IMR-90 (cell line): ENCODE measurements around the gene C5orf63. TPM values are rescaled to one million over a fixed set of nuclear protein-coding genes. Genes with fewer than 3 reads are reported as not detected.

Experiments
- ATAC-seq: fragments of 200-7000 bp; cut with Tn5 transposase; 2 replicates; pipeline ENCODE4 v1.9.1; 2020; ENCODE audit warnings: low read depth, mild to moderate bottlenecking, moderate library complexity
- BruUV-seq: library from RNA; stranded (reverse); fragments of 400-500 nt; replicated peaks from 2 replicates; lab custom pipeline; 2021; lab: Mats Ljungman, UMichigan
- CTCF ChIA-PET: fragments of 300-600 bp; formaldehyde crosslinking; extraction: SDS; loops from one replicate; lab custom pipeline; 2021; ENCODE audit warnings: antibody characterized with exemption; lab: Yijun Ruan, JAX
- POLR2A ChIA-PET: fragments of 300-600 bp; sonication (Branson Sonifier 250); formaldehyde crosslinking; loops from one replicate; lab custom pipeline; 2022; ENCODE audit warnings: antibody characterized with exemption; ENCODE audit not compliant: unreplicated experiment; lab: Charles Lee
- DNase-seq: peaks from one replicate; pipeline ENCODE4 v3.0.0; 2013
- H2AFZ ChIP-seq: replicated peaks from 2 replicates; pipeline ENCODE3; 2013; ENCODE audit warnings: low read length, mild to moderate bottlenecking; ENCODE audit not compliant: poor library complexity
- H2AK5ac ChIP-seq: 2 replicates; pipeline ENCODE4 v1.6.1; 2013; ENCODE audit warnings: low read depth, low read length, inconsistent platforms
- H2AK9ac ChIP-seq: replicated peaks from 2 replicates; pipeline ENCODE3; 2013; ENCODE audit warnings: mild to moderate bottlenecking, low read depth, low read length, moderate library complexity; ENCODE audit not compliant: poor library complexity
- H2BK120ac ChIP-seq: 2 replicates; pipeline ENCODE4 v1.6.1; 2013; ENCODE audit warnings: low read depth, low read length, inconsistent platforms
- H2BK15ac ChIP-seq: 3 replicates; pipeline ENCODE4 v1.6.1; 2013; ENCODE audit warnings: low read depth, low read length, inconsistent platforms
- H2BK20ac ChIP-seq: 2 replicates; pipeline ENCODE4 v1.6.1; 2013; ENCODE audit warnings: low read depth, mild to moderate bottlenecking, inconsistent platforms, low read length, moderate library complexity
- H2BK5ac ChIP-seq: 2 replicates; pipeline ENCODE4 v1.6.1; 2013; ENCODE audit warnings: mild to moderate bottlenecking, low read depth, low read length, inconsistent platforms; ENCODE audit not compliant: poor library complexity, severe bottlenecking
- H3K14ac ChIP-seq: replicated peaks from 2 replicates; pipeline ENCODE4 v1.6.1; 2013; ENCODE audit warnings: low read depth, low read length, inconsistent platforms
- H3K18ac ChIP-seq: 2 replicates; pipeline ENCODE4 v1.6.1; 2013; ENCODE audit warnings: low read depth, low read length, control low read depth
- H3K23ac ChIP-seq: 2 replicates; pipeline ENCODE4 v1.6.1; 2013; ENCODE audit warnings: low read depth, low read length, inconsistent platforms
- H3K27ac ChIP-seq: 2 replicates; pipeline ENCODE4 v1.5.1; 2013; ENCODE audit warnings: mild to moderate bottlenecking, control low read depth, low read length; ENCODE audit not compliant: insufficient read depth
- H3K27me3 ChIP-seq: 2 replicates; pipeline ENCODE4 v1.6.1; 2013; ENCODE audit warnings: low read length; ENCODE audit not compliant: control insufficient read depth, insufficient read depth
- H3K36me3 ChIP-seq: 2 replicates; pipeline ENCODE4 v1.6.1; 2013; ENCODE audit warnings: low read length, mixed read lengths; ENCODE audit not compliant: control insufficient read depth, insufficient read depth
- H3K4ac ChIP-seq: 2 replicates; pipeline ENCODE4 v1.6.1; 2013; ENCODE audit warnings: low read depth, low read length, inconsistent platforms
- H3K4me1 ChIP-seq: 2 replicates; pipeline ENCODE4 v1.6.1; 2013; ENCODE audit warnings: low read length, mixed read lengths; ENCODE audit not compliant: control insufficient read depth, insufficient read depth
- H3K4me2 ChIP-seq: 2 replicates; pipeline ENCODE4 v1.6.1; 2013; ENCODE audit warnings: low read depth, mild to moderate bottlenecking, control low read depth, low read length, moderate library complexity
- H3K4me3 ChIP-seq: 2 replicates; pipeline ENCODE4 v1.5.1; 2013; ENCODE audit warnings: low read depth, mild to moderate bottlenecking, control low read depth, low read length, moderate library complexity; ENCODE audit not compliant: insufficient read depth
- H3K56ac ChIP-seq: 2 replicates; pipeline ENCODE4 v1.6.1; 2013; ENCODE audit warnings: low read length, inconsistent platforms; ENCODE audit not compliant: insufficient read depth; ENCODE audit errors: extremely low read depth
- H3K79me1 ChIP-seq, 2 experiments: 2 replicates each; pipeline ENCODE4 v1.6.1; 2013; ENCODE audit warnings: low read length in 2 of 2, inconsistent platforms in 1 of 2, low read depth in 1 of 2
- H3K9ac ChIP-seq: 2 replicates; pipeline ENCODE4 v1.6.1; 2013; ENCODE audit warnings: low read depth, low read length, control low read depth
- H3K9me1 ChIP-seq: 2 replicates; pipeline ENCODE4 v1.6.1; 2013; ENCODE audit warnings: low read length, inconsistent platforms; ENCODE audit not compliant: insufficient read depth
- H3K9me3 ChIP-seq: 2 replicates; pipeline ENCODE4 v1.6.1; 2013; ENCODE audit warnings: low read length; ENCODE audit not compliant: control insufficient read depth, insufficient read depth
- H4K20me1 ChIP-seq: 2 replicates; pipeline ENCODE4 v1.6.1; 2013; ENCODE audit warnings: low read length, inconsistent platforms; ENCODE audit not compliant: insufficient read depth
- H4K5ac ChIP-seq: 2 replicates; pipeline ENCODE4 v1.6.1; 2013; ENCODE audit warnings: mild to moderate bottlenecking, low read depth, low read length, control low read depth
- H4K8ac ChIP-seq, 2 experiments: 2 replicates each; pipeline ENCODE4 v1.6.1; 2013; ENCODE audit warnings: low read depth in 2 of 2, low read length in 2 of 2, control low read depth in 1 of 2, inconsistent platforms in 1 of 2
- H4K91ac ChIP-seq: 2 replicates; pipeline ENCODE4 v1.6.1; 2013; ENCODE audit warnings: low read depth, low read length, inconsistent platforms; ENCODE audit not compliant: insufficient read depth
- SMC3 ChIP-seq: fragments of 150-350 bp; IDR thresholded peaks from 2 replicates; pipeline ENCODE4 v1.6.1; 2016; ENCODE audit warnings: low read depth, mild to moderate bottlenecking, antibody characterized with exemption, low read length, moderate library complexity
- WGBS, 2 experiments: methylation state at CpG; one replicate each; pipeline versions ENCODE4 v1.1.5 to v1.1.7; 2013; ENCODE audit warnings: missing lambda C conversion rate in 2 of 2; ENCODE audit not compliant: insufficient read length in 1 of 2; ENCODE audit errors: extremely low coverage in 2 of 2; 5-methylcytosine and 5-hydroxymethylcytosine counted together
- dilution Hi-C: fragments of 300-500 bp; cut with HindIII; formaldehyde crosslinking; loops from one replicate; pipeline ENCODE4 v1.14.3; 2018; ENCODE audit warnings: low sequenced_read_pairs; ENCODE audit not compliant: unreplicated experiment
- in situ Hi-C: fragments of 300-500 bp; cut with MboI; formaldehyde crosslinking; loops from 3 replicates; pipeline ENCODE4 v1.14.3; 2019; ENCODE audit warnings: low sequenced_read_pairs, inconsistent platforms, mixed read lengths
- intact Hi-C: fragments of 100-400 bp; cut with micrococcal nuclease; formaldehyde crosslinking; loops from 2 replicates; pipeline ENCODE4 v1.10.0; 2022
- polyA plus RNA-seq, 3 experiments: library from polyadenylated mRNA; depleted of rRNA; stranded (reverse); fragments of >200 nt; gene quantifications; 2 replicates each; pipeline ENCODE4 v1.2.3, GENCODE V29; 2012; ENCODE audit warnings: low replicate concordance in 1 of 3
- total RNA-seq: library from RNA; depleted of rRNA; stranded (reverse); fragments of >200 nt; gene quantifications from 2 replicates; pipeline ENCODE4 v1.2.3, GENCODE V29; 2012

Gene C5orf63
- total and polyA plus RNA-seq, 2 of the 4 experiments (the other 2 are of a cell fraction): 0.72 to 1.1 TPM

- H3K23ac ChIP-seq: no peak overlapping the region
- no peak overlapping the region for H2BK120ac ChIP-seq
- H4K5ac ChIP-seq: no peak overlapping the region
- H2AFZ ChIP-seq: no peak overlapping the region
- peak overlapping the region; percentile 4; the same call in 1 of the 2 replicates for H2BK20ac ChIP-seq
- no CpG with 5 or more reads among the region's 2 CpGs for WGBS, 2 experiments
- intact Hi-C loops (no loop called here), dilution Hi-C loops (no loop called here), in situ Hi-C loops (no loop called here)
- H2BK15ac ChIP-seq: no peak overlapping the region
- no peak overlapping the region for H3K14ac ChIP-seq
- TF ChIP-seq SMC3: no peak
- H3K27me3 ChIP-seq: no peaks in the 10 kb centered on the region
- H3K79me1 ChIP-seq: no peaks in the 10 kb centered on the region
- H3K56ac ChIP-seq: no peak overlapping the region
- ChIA-PET POLR2A (no interaction called here), CTCF (interaction anchor here (1.4 kb wide), 1 partner anchor 22 kb away, joined by 3 read pairs; no protein-coding TSS in a partner anchor)
- H4K8ac ChIP-seq: no peak overlapping the region
- no peak overlapping the region for H2AK9ac ChIP-seq
- no peak overlapping the region for H4K91ac ChIP-seq
- H3K9me3 ChIP-seq: no peaks in the 10 kb centered on the region
- no peaks in the 10 kb centered on the region for H3K36me3 ChIP-seq
- H4K20me1 ChIP-seq: no peaks in the 10 kb centered on the region
- H3K4me2 ChIP-seq: no peak overlapping the region
- no peak overlapping the region for H3K18ac ChIP-seq
- H3K4me3 ChIP-seq: no peak overlapping the region
- no peak overlapping the region for H3K9ac ChIP-seq
- ATAC-seq (no peak), DNase-seq (no peak)
- no peak overlapping the region for H2BK5ac ChIP-seq
- peaks cover 4% of the 10 kb centered on the region; the same call in 1 of the 2 replicates for H3K4me1 ChIP-seq
- no peak overlapping the region for H3K4ac ChIP-seq
- H3K9me1 ChIP-seq: peaks cover 7% of the 10 kb centered on the region
- BruUV-seq: no TSS peak
- H3K27ac ChIP-seq: no peak overlapping the region
- H2AK5ac ChIP-seq: no peak overlapping the region
Observed at GRCh38 chr5:127086589-127086988, 13.3 kb upstream of the C5orf63 start.
